ENCODE results near the gene PDGFC.

GRCh38 chr4:156945532-156945931 lies 26.1 kb downstream of the PDGFC start:
- no peak for TF ChIP-seq EZH2 (IDR thresholded peaks at IDR 0.05; ENCODE audit: borderline replicate concordance, low read length)
- TF ChIP-seq, protein P1, sequence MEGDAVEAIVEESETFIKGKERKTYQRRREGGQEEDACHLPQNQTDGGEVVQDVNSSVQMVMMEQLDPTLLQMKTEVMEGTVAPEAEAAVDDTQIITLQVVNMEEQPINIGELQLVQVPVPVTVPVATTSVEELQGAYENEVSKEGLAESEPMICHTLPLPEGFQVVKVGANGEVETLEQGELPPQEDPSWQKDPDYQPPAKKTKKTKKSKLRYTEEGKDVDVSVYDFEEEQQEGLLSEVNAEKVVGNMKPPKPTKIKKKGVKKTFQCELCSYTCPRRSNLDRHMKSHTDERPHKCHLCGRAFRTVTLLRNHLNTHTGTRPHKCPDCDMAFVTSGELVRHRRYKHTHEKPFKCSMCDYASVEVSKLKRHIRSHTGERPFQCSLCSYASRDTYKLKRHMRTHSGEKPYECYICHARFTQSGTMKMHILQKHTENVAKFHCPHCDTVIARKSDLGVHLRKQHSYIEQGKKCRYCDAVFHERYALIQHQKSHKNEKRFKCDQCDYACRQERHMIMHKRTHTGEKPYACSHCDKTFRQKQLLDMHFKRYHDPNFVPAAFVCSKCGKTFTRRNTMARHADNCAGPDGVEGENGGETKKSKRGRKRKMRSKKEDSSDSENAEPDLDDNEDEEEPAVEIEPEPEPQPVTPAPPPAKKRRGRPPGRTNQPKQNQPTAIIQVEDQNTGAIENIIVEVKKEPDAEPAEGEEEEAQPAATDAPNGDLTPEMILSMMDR (IDR thresholded peaks at IDR 0.05; ENCODE audit: low read length), result no peak

Data from OCI-LY1 (cell line).